ENCODE data around the gene XYLT1.

DNA sequence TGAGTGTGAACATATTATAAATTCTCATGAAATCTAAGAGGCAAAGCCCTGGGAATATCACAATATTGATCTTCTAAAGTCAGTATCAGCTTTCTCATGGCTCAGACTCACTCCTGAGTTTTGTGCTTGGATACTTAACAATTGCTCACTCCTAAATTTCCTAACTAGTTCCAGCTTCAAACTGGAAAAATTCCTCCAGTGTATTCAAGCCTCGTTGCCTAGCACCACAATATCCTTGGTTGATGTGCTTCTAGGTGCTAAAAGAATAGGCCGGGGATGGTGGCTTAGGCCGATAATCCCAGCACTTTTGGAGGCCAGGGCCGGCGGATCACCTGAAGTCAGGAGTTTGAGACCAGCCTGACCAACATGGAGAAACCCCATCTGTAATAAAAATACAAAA, 62.5 kb downstream of the XYLT1 start:
- TF ChIP-seq, protein P1, sequence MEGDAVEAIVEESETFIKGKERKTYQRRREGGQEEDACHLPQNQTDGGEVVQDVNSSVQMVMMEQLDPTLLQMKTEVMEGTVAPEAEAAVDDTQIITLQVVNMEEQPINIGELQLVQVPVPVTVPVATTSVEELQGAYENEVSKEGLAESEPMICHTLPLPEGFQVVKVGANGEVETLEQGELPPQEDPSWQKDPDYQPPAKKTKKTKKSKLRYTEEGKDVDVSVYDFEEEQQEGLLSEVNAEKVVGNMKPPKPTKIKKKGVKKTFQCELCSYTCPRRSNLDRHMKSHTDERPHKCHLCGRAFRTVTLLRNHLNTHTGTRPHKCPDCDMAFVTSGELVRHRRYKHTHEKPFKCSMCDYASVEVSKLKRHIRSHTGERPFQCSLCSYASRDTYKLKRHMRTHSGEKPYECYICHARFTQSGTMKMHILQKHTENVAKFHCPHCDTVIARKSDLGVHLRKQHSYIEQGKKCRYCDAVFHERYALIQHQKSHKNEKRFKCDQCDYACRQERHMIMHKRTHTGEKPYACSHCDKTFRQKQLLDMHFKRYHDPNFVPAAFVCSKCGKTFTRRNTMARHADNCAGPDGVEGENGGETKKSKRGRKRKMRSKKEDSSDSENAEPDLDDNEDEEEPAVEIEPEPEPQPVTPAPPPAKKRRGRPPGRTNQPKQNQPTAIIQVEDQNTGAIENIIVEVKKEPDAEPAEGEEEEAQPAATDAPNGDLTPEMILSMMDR (IDR thresholded peaks at IDR 0.05), result no peak
- TF ChIP-seq POLR2A (IDR thresholded peaks at IDR 0.05) (no peak), POLR2AphosphoS5 (IDR thresholded peaks at IDR 0.05; ENCODE audit: insufficient read depth in 1 of 2, low read depth in 1 of 2) (no peak)

Data from vagina (tissue), 2 donors.